Measurements from ENCODE around the gene MRPS18A. TPM values are rescaled to one million over a fixed set of nuclear protein-coding genes. Genes with fewer than 3 reads are reported as not detected.

Gene MRPS18A
- total and polyA plus RNA-seq, 9 of the 15 experiments (the other 6 are each of a cell fraction or from before 2014, with no cell fraction given) = 87.5 to 243 (median 125) TPM

GRCh38 chr6:43639984-43640800, 47.4 kb downstream of the MRPS18A start (continued):
- TF ChIP-seq ZNF699 (CRISPR knock-in tag; IDR thresholded peaks at IDR 0.05; ENCODE audit: insufficient replicate concordance) = no peak
- TF ChIP-seq ZNF609 (CRISPR knock-in tag; IDR thresholded peaks at IDR 0.05; ENCODE audit: borderline replicate concordance) = no peak
- no peak for TF ChIP-seq TCFL5 (CRISPR knock-in tag; conservative IDR thresholded peaks at IDR 0.05)
- TF ChIP-seq ZNF121 (CRISPR knock-in tag; conservative IDR thresholded peaks at IDR 0.05) = no peak
- TF ChIP-seq ESRRB (CRISPR knock-in tag; IDR thresholded peaks at IDR 0.05; ENCODE audit: borderline replicate concordance) = no peak
- TF ChIP-seq PPARD (CRISPR knock-in tag; IDR thresholded peaks at IDR 0.05) = no peak
- no peak for TF ChIP-seq FOXA1 (IDR thresholded peaks at IDR 0.05; ENCODE audit: borderline replicate concordance)
- TF ChIP-seq CSDE1 (IDR thresholded peaks at IDR 0.05) = no peak
- 0 out of 2 replicates have a peak, but pooled peaks have one; percentile 6 for TF ChIP-seq ZNF316 (IDR thresholded peaks at IDR 0.05)
- TF ChIP-seq ZNF408 (CRISPR knock-in tag; IDR thresholded peaks at IDR 0.05; ENCODE audit: low read depth) = no peak
- TF ChIP-seq SRF (CRISPR knock-in tag; IDR thresholded peaks at IDR 0.05) = no peak
- peak; percentile 17 for TF ChIP-seq CCNT2 (IDR thresholded peaks at IDR 0.05; ENCODE audit: borderline replicate concordance, extremely low read depth, insufficient read length, low read depth, low read length)
- no peak for TF ChIP-seq HMGN3 (IDR thresholded peaks at IDR 0.05; ENCODE audit: borderline replicate concordance, extremely low read depth, insufficient read length, low read depth, low read length)
- no peak for TF ChIP-seq DNMT1 (IDR thresholded peaks at IDR 0.05)
- TF ChIP-seq CHD2 (IDR thresholded peaks at IDR 0.05; ENCODE audit: low read depth, low read length) = no peak
- TF ChIP-seq MAFK (IDR thresholded peaks at IDR 0.05; ENCODE audit: low read length) = peak; percentile 11; the same call in 1 of the 2 replicates
- TF ChIP-seq, protein P1, sequence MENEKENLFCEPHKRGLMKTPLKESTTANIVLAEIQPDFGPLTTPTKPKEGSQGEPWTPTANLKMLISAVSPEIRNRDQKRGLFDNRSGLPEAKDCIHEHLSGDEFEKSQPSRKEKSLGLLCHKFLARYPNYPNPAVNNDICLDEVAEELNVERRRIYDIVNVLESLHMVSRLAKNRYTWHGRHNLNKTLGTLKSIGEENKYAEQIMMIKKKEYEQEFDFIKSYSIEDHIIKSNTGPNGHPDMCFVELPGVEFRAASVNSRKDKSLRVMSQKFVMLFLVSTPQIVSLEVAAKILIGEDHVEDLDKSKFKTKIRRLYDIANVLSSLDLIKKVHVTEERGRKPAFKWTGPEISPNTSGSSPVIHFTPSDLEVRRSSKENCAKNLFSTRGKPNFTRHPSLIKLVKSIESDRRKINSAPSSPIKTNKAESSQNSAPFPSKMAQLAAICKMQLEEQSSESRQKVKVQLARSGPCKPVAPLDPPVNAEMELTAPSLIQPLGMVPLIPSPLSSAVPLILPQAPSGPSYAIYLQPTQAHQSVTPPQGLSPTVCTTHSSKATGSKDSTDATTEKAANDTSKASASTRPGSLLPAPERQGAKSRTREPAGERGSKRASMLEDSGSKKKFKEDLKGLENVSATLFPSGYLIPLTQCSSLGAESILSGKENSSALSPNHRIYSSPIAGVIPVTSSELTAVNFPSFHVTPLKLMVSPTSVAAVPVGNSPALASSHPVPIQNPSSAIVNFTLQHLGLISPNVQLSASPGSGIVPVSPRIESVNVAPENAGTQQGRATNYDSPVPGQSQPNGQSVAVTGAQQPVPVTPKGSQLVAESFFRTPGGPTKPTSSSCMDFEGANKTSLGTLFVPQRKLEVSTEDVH (IDR thresholded peaks at IDR 0.05; ENCODE audit: low read depth, partially characterized antibody) = no peak
- peak in 1 of 2 experiments; percentile 40; a peak in 1 of 3 replicates for TF ChIP-seq CBX3 (IDR thresholded peaks at IDR 0.05; ENCODE audit: borderline replicate concordance in 1 of 2, low read length in 2 of 2)
- no peak for TF ChIP-seq TSC22D4 (tag; IDR thresholded peaks at IDR 0.05)
- TF ChIP-seq ETV5 (CRISPR knock-in tag; IDR thresholded peaks at IDR 0.05; ENCODE audit: low read depth) = peak; percentile 86
- no peak for TF ChIP-seq HNRNPLL (IDR thresholded peaks at IDR 0.05; ENCODE audit: low read depth, low read length, poor library complexity, severe bottlenecking)
